ENCODE data around the gene TFAP2C. TPM values are rescaled to one million over a fixed set of nuclear protein-coding genes. Genes with fewer than 3 reads are reported as not detected.
A peak's percentile ranks its signal among the peaks of the same experiment; 100 is the strongest.

The TFAP2C gene
- total and polyA plus RNA-seq, 9 of the 15 experiments (the other 6 are each of a cell fraction or from before 2014, with no cell fraction given), result 0.03 to 0.04 TPM; not detected in 7

DNA sequence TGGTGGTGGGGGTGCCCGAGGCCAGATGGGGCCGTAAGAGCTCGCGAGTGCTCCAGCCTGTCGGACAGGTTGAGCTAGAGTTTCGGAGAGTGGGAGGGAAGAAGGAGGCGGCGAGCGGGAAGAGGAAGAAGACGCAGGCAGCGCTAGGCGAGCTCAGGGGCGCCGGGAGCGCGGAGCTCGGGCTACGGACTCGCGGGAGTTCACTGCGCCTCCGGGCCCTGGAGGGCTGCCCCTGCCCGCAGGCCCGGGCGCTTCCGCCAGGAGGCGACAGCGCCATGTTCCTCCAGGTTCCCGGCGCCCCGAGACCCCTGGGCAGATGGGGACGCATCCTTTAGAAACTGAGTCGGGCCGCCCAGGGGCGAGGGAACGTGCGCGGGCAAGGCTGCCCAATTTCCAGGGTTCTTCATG lies 984 bp downstream of the TFAP2C start (continued):
- TF ChIP-seq ZNF121 (CRISPR knock-in tag; conservative IDR thresholded peaks at IDR 0.05) (no peak), ARNT (IDR thresholded peaks at IDR 0.05) (no peak), ATF7 (IDR thresholded peaks at IDR 0.05) (no peak), ETV1 (tag; conservative IDR thresholded peaks at IDR 0.05; ENCODE audit: low read depth) (no peak), LEF1 (IDR thresholded peaks at IDR 0.05) (no peak), ZBED1 (IDR thresholded peaks at IDR 0.05) (no peak), ELF4 (CRISPR knock-in tag; IDR thresholded peaks at IDR 0.05) (no peak), MAZ (CRISPR knock-in tag; conservative IDR thresholded peaks at IDR 0.05 in 1 of 2, IDR thresholded peaks at IDR 0.05 in 1 of 2) (no peak), PCBP1 (IDR thresholded peaks at IDR 0.05; ENCODE audit: low read depth, low read length, poor library complexity, severe bottlenecking) (no peak)
- TF ChIP-seq, protein P1, sequence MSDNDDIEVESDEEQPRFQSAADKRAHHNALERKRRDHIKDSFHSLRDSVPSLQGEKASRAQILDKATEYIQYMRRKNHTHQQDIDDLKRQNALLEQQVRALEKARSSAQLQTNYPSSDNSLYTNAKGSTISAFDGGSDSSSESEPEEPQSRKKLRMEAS (CRISPR knock-in tag; IDR thresholded peaks at IDR 0.05), result no peak
- TF ChIP-seq, protein P2, sequence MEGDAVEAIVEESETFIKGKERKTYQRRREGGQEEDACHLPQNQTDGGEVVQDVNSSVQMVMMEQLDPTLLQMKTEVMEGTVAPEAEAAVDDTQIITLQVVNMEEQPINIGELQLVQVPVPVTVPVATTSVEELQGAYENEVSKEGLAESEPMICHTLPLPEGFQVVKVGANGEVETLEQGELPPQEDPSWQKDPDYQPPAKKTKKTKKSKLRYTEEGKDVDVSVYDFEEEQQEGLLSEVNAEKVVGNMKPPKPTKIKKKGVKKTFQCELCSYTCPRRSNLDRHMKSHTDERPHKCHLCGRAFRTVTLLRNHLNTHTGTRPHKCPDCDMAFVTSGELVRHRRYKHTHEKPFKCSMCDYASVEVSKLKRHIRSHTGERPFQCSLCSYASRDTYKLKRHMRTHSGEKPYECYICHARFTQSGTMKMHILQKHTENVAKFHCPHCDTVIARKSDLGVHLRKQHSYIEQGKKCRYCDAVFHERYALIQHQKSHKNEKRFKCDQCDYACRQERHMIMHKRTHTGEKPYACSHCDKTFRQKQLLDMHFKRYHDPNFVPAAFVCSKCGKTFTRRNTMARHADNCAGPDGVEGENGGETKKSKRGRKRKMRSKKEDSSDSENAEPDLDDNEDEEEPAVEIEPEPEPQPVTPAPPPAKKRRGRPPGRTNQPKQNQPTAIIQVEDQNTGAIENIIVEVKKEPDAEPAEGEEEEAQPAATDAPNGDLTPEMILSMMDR (IDR thresholded peaks at IDR 0.05 in 2 of 3, conservative IDR thresholded peaks at IDR 0.05 in 1 of 3; ENCODE audit: insufficient read depth in 2 of 3, low read depth in 1 of 3, low read length in 3 of 3), result peak; percentile 20 to 33 (median 23); a peak in 2 of 6 replicates

All from K562 (cell line).